HG03045 (cell line): Measurements from ENCODE around the gene BACH2.

Source experiments
- ATAC-seq: cut with Tn5 transposase; IDR thresholded peaks from one replicate; pipeline ENCODE4 v1.9.1; 2021; ENCODE audit warnings: mild to moderate bottlenecking, moderate library complexity; ENCODE audit not compliant: unreplicated experiment

The BACH2 gene

DNA sequence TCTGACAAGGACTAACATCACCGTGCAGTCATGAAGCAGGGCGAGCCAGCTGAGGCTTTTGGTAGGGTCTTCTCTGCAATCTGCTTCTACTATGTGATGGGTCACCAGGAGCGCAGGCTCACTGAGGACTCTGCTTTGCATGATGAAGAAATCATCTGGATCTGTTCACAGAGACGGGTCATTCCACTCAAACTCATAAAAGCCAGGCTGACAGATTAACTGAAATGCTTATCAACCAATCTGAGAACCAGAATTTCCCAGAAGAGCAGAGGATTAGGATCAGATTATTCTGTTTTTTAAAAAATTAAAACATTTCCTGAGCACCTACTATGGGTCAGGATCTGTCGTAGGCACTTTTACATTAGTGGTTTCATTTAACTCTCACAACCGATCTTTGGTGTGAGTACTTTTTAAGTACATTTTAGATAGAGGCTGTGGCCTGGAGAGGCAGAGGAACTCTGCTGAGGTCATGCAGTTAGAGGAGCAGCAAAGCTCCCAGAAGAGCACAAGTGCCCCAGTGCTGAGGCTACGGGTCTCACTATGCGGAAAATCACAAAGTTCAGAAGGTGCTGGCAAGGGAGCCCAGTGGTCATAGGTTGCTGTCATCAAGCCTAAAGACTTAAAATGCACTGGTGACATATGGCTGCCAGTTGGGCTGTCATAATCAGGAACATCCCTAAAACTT, 109.1 kb downstream of the BACH2 start:
- ATAC-seq, result no peak

DNA sequence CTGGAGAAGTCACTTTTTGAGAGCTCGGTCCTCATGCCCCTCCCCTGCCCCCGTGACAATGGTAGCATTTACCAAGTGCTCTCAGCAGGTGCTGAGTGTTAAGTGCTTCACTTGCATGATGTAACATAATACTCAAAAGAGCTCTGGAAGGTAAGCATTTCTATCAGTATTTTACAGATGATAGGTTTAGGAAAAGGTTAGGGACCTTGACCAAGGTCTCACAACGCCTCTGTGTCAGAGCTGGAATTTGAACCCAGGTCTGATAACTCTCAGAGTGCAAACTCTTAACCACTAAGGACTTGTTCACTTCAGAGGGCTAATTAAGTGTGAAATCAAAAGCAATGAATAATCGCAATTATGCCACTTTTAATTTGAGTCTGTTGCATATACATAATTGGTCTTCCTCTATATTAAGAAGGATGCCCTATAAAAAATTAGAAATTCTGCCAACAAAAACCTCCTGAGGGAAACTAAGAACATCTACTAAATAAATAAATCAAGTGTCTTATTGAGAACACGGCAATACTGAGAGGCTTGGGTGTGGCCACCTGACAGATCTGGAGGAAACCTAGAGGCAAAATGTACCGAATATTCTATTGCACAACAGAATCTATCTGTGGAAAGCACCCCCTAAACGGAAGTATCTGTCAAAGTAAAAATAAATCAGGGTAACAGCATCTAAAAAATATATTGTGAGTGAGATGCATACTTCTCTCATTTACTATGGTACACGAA, 109.8 kb downstream of the BACH2 start:
- no peak for ATAC-seq

DNA sequence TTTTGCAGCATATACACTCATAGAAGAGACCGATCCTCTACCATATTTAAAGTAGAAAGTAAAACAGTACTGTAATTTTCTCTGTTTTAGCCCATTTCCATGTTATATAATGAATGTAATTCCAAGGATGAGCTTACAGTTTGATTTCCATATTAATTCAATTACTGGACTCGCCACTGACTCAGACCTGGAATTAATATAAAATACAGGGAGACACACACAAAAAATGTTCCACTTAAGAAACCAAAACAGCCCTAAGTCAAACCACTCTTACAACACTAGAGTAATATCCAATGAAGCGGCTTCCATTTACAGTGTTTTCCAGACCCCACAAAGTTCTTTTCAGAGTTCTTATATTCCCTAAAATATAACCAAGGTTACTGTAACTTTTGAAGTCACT, 110.6 kb downstream of the BACH2 start:
- ATAC-seq, result no peak

DNA sequence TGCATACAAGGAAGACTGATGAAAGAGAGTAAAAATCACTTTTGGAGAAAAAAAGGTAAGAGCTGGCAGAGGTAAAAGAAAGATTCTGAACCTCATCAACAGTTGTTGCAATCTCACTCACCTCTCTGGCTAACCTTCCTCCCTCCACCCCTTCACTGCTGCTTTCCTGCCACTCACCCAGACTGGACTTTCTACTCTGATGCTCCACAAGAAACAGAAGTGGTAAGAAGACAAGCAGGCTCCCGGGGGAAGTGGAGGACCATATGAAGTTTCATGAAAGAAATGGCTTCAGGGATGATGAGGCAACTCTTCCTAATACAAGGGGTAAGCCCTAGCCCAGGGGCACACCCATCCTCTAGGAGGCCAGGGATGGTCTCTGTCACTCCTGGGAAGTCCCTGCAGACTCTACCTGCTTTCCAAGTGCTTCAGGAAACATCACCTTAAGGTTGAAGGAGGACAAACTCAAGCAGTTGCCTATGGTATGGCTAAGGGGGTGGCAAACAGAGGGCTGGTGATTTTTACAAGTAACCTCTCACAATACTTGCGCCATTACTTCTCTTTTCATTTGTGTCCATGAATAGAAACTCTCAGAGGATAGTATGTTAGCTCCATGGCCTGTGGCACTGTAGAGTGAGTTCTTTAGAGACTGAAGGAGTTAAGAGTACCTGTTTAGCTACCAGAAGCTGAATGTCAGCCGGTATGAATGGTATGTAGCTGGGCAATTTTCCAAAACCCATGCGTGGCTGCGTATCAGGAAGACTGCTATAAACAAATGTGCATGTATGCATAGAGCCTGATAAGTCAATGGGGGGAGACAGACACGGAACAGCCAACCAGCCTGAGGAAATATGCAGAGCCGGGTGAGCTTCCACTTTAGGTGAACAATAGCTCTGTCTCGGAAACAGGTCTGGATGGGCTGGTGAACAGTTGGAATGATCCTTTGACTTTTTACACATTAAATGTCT, 112.0 kb downstream of the BACH2 start:
- ATAC-seq, result no peak

DNA sequence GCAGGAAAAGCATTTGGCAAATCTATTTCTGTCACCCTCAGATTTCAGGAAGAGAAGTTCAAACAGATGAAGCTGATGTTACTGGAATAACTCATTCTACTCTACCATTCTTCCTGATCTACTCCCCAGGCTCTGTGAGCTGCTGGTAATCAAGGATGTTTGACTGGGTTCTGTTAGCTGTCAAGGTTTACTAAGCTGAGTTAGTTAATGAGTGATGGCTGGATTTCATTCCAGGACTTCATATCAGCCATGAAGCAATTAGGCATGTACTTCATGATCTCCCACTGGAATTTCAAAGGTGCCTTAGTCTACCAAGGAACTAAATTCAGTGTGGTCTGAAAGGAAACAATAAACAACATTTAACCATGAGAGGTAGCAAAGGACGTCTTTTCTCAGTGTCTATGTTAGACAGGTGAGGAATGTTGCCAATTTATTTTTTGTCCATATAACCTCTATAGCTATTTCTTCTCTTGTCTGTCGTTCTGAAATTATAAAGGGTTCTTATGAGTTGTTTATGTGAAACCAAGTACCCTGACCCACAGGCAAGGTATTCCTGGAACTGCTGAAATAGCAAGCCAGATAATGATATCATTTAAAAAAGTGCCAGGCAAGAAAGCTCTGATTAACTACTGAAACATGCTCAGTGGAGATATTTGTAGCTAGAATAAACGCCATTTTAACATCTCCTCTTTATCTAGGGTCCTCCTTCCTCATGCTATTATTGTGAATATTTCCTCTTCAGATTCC, 112.9 kb downstream of the BACH2 start:
- no peak for ATAC-seq

DNA sequence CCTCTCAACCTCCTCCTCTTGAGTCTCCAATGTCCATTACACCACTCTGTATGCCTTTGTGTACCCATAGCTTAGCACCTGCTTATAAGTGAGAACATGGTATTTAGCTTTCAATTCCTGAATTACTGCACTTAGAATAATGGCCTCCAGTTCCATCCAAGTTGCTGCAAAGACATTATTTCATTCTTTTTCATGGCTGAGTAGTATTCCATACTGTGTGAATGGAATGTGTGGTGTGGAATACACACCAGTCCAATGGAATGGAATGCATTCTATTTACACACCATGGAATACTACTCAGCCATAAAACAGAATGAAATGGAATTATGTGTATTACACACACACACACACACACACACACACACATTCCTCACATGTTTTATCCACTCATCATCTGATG, 116.1 kb downstream of the BACH2 start:
- ATAC-seq, result no peak

DNA sequence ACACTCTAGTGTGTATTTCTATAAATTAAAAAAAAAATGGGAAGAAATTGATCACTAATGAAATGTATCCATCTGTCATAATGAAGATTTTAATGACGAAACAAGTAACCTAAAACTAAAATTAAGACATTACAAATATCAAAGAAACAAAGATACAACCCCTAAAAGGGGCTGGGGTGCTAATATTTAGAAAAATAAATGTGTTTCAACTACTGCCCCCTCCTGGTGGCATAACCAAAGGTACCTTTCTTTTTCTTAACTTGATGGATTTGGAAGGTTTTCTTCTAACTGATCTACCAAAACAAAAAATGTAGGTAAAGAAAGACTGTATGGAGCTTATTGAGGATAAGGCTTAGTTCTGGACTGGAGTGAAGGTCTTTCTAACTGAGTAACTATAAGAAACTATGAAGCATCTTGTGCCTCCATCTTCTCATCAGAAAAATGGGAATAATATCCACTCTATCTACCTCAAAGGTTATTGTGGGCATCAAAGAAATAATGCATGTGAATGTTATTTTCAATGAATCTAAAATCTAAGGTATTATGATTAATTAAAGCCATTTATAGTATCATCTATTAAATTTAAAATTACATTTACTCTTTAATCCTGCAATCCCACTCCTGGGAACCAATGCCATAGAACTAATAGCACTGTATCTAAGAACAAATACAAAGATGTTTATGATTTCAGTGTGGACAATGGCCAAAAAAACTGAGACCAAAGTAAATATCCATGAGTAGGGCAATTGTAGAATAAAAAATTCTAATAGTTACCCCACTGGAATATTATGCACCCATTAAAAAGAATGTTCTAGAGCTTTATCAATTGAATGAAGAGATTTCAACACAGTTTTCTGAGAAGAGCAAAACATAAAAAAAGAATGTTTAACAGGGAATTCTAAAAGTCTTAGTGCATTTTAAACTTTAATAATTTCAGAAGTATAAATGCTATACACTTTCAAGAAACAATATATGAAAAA, 117.2 kb downstream of the BACH2 start:
- no peak for ATAC-seq

DNA sequence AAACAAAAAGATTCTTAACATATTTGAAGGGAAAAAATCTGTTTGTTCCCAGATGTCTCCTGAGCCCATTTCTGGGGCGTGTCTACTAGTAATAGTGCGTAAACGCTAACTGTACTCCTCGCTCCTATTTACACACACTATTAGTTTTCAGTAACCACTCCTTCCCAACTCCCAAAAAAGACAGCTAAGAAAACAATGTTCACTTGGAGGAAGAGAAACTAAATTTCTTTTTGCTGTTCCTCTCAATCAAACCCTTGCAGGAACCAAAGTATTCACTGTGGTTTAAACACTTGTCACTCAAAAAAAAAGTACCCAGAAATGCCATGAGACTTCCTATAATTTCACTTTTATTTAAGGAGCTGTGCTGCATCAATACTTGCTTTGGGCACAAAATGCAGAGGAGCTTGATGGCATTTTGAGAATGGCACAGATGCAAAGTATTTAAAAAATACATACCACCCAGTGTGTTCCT, 118.2 kb downstream of the BACH2 start:
- no peak for ATAC-seq

DNA sequence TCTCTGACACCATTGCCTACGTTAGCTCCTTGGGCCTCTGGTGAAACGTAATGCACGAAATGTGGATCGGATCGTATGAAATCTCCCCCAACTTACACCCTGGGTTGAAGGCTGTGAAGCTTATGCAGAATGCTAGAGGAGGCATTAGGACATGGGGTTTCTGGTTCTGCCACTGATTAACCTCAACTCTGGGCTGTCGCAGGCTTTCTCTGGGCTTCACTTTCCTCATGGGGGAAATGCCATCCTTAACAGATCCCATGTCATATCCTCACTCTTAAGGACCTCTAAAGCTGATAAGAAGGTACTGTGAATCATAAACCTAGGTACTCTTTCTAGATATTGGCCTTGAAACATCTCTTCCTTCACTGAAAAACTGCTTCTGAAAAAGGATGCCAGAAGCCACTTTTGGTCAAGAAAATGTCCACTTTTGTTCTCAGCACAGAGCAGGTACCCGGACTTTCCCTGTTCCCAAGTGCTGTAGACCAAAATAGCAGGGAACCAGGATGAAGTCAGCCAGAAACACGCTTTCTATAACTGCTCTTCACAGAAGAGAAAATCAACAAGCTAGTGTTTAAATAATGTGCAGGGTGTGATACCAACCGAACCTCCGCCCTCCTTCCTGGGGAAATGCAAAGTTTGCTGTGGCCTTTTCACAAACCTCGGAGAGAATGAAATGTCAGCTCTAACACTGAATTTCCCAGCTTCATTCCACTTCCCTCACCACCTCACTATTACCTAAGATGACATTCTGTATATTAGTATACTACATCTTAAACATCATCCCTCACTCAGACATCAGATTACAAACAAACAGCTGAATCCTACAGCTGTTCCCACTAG, 118.9 kb downstream of the BACH2 start:
- no peak for ATAC-seq

DNA sequence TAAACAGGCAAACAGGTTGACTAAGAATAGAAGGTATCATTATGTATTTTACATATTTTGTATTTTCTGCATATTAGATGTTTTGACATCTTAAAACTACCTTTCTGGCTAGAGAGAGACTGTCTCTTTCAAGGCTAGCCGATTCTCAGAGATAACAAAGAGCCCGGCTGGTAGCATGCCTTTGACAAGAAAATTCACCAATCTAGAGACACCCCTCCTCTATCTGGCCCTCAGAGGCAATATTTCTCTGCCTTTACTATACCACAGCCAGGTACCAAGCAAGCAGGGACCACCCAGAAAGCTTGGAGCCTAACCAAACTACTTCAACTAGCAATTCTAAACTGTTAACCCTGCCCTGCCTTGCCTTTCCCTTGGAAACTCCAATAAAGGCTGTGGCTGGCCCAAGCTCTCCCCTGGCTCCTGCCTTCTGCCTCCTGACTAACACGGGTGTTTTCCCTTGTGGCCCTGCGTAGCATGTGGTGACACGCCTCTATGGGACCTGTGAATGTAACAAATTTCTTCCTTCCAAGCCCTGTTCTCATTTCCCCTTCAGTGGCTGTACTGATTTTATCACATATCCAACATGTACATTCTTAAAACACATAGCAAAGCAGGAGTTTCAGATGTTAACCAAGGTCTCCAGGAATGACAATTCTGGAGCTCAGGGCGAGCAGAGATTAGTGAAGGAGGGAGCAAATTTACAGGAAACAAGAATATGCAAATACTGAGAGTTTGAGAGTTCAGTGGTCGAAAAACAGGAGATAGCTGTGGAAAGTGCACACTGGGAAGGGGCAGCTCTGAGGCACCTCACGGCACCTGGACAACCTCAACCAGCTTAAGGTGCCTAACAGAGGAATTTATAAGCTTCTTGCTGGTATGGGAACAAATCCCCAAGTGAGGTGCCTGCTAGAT, 120.8 kb downstream of the BACH2 start:
- ATAC-seq, result no peak

DNA sequence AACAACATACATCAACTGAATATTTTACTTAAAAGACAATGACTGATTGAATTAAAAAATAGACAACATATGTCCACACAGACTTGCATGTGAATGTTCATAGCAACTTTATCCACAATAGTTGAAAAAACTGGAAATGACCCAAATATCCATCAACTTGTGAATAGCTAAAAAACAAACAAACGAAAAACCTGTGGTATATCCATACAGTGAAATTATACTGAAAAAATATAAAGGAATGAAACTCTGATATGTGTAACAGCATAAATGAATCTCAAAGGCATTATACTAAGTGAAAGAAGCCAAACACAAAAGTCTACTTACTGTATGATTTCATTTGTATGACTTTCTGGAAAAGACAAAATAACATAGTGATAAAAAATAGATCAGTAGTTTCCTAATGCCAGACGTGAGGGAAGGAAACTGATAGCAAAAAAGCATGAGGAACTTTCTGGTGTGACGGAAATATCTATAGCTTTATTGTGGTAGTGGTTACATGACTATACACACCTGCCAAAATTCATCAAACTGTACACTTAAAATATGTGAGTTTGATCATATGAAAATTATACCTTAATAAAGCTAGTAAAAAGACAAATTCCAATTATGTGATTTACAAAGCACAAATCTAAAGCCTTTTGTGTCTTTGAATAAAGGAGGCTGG, 123.2 kb downstream of the BACH2 start:
- no peak for ATAC-seq

DNA sequence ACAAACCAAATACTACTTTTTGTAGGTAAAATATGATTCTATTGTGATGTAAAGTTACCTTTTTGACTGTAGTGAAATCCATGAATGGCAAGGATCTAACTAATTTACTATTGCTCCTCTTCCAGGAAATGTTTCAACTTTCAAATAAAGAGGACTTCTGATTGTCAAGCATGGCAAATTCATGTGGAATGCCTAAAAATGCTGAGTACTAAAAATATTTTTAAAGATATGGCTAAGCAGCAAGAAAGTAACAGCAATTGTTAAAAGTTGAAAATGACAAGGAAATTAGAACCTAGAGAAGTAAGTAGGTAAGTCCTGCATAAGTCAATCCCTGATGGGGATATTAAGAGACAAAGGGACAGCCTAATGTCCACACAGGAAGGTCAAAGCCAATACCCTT, 126.0 kb downstream of the BACH2 start:
- ATAC-seq, result no peak

DNA sequence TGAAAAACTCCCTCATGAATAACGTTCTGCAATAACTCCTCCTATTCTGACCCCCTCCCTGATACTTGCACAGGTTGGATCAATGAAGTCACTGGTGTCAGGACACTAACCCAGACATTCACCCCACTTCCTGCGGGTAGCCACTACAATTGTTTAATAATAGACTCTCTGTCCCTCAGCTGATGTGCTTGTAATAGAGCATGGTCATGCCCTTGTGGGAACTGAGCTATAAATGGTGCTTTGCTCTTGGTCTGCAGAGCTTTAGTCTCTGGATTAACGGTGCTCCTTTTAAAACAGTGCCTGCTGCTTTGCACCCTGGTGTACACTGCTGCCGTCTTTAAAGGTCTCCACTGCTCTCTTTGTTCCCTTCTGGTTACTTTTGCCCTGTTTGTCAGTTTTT, 127.3 kb downstream of the BACH2 start:
- ATAC-seq, result no peak

DNA sequence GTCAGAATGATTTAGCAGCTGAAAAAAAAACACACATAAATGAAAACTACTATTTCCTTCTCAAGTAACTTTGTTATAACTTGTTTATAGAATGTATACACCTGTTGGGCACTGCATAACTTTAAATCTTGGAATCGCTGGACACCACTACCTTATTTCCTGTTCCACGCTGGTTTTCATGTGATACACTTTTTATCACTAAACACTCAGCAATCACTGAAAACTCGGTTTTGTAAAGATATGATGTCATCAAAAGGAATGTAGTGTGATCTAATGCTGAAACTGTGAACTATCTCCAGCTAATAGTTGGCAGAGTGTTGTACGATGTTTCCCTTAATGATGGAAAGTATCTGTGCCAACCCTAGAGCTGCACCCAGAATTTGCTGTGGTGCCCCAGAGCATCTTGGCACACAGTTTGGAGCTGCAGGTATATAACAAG, 127.9 kb downstream of the BACH2 start:
- no peak for ATAC-seq

DNA sequence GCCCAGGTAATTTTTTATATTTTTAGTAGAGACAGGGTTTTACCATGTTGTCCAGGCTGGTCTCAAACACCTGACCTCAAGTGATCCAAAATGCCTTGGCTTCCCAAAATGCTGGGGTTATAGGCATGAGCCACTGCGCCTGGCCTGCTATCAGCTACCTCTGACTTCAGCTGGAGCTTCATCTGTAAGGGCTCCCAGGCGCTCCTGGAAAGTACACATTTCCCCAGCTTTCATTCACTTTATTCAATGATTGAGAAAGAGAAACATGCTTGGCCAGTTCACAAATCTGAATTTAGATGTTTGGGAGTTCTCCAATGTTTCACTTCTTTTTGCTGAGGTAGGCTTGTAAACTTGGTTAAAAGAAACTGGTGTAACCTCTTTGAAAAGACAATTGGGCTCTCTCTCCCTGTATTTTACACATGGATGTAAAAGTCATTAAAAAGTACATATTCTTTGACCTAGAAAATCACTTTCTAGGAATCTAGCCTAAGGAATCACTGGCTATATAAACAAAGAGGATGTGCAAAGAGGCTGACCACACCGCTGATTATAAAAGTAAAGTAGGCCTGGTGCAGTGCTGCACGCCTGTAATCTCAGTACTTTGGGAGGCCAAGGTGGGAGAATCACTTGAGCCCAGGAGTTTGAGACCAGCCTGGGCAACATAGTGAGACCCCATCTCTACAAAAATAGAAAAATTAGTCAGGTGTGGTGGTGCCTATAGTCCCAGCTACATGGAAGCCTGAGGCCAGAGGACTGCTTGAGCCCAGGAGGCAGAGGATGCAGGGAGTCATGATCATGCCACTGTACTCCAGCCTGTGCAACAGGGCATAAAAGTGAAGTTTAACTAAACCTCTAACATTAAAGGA, 128.9 kb downstream of the BACH2 start:
- ATAC-seq, result no peak
